Breast epithelium (tissue), 4 donors: ENCODE measurements around the gene ZNF263. TPM values are rescaled to one million over a fixed set of nuclear protein-coding genes. Genes with fewer than 3 reads are reported as not detected.

Experiments used
- DNase-seq, 2 donors: peaks; one replicate each; pipeline ENCODE4 v3.0.0-alpha.2; 2019; ENCODE audit warnings: low spot score in 2 of 2
- H3K27ac ChIP-seq, 2 donors: fragments of 200-600 bp; sonication (generic) in 1 of 2; one replicate each; pipeline ENCODE4 v1.5.1; 2016 to 2019; ENCODE audit warnings: mild to moderate bottlenecking in 1 of 2
- H3K27me3 ChIP-seq, 2 donors: fragments of 200-600 bp; sonication (generic) in 1 of 2; one replicate each; pipeline versions ENCODE4 v1.5.1 to v1.6.0; 2017 to 2019; ENCODE audit warnings: control low read depth in 1 of 2, mild to moderate bottlenecking in 1 of 2
- H3K36me3 ChIP-seq: fragments of 200-600 bp; one replicate; pipeline ENCODE4 v1.5.1; 2019
- H3K4me1 ChIP-seq, 2 donors: fragments of 200-600 bp; sonication (generic); one replicate each; pipeline ENCODE4 v1.5.1; 2016 to 2019; ENCODE audit warnings: control low read depth in 1 of 2
- H3K4me3 ChIP-seq, 3 donors: fragments of 200-600 bp; sonication (generic); 1 replicate in 2 of 3; 2 replicates in 1 of 3; pipeline ENCODE4 v1.5.1; 2016 to 2019; ENCODE audit warnings: mild to moderate bottlenecking in 3 of 3, moderate library complexity in 2 of 3
- H3K9me3 ChIP-seq, 2 donors: fragments of 200-600 bp; sonication (generic) in 1 of 2; one replicate each; pipeline ENCODE4 v1.5.1; 2016 to 2019; ENCODE audit warnings: control low read depth in 1 of 2
- CTCF ChIP-seq, 3 donors: fragments of 450-650 bp; IDR thresholded peaks; one replicate each; pipeline ENCODE4 v1.5.1; 2016 to 2017; ENCODE audit warnings: antibody characterized with exemption in 3 of 3, mild to moderate bottlenecking in 3 of 3, moderate library complexity in 3 of 3
- POLR2A ChIP-seq: fragments of 450-650 bp; IDR thresholded peaks from one replicate; pipeline ENCODE4 v1.6.1; 2016; ENCODE audit warnings: antibody characterized with exemption, mild to moderate bottlenecking, moderate library complexity
- POLR2AphosphoS5 ChIP-seq, 3 donors: sonication (generic); formaldehyde crosslinking; IDR thresholded peaks; one replicate each; pipeline ENCODE4 v1.6.1; 2017; ENCODE audit warnings: antibody characterized with exemption in 3 of 3
- intact Hi-C: fragments of 100-400 bp; cut with DNase I; formaldehyde crosslinking; loops from one replicate; pipeline ENCODE4 v1.15.1; 2023; ENCODE audit warnings: low total_unique reads
- total RNA-seq, 3 donors: library from RNA; depleted of rRNA; stranded (reverse); fragments of >200 nt; gene quantifications; one replicate each; pipeline ENCODE4 v1.1.0, GENCODE V29; 2016

The ZNF263 gene
- total RNA-seq, 3 donors from 2014 or later = 38.2 to 55.8 (median 47.9) TPM

GRCh38 chr16:3306078-3306477 is 22.8 kb downstream of the ZNF263 start:
- intact Hi-C loops = no loop called here
- Histone ChIP-seq H3K4me3 (peak overlapping the region; percentile 63 to 85 (median 84)), H3K36me3 (peaks cover 8% of the 10 kb centered on the region), H3K9me3 (peaks cover 77 to 89% of the 10 kb centered on the region in 2 donors), H3K4me1 (no peaks in the 10 kb centered on the region), H3K27me3 (no peaks in the 10 kb centered on the region), H3K27ac (peak overlapping the region; percentile 90 to 92)
- TF ChIP-seq POLR2AphosphoS5 (IDR thresholded peaks at IDR 0.05) (no peak), CTCF (IDR thresholded peaks at IDR 0.05) (no peak), POLR2A (no peak)
- DNase-seq = no peak

DNA sequence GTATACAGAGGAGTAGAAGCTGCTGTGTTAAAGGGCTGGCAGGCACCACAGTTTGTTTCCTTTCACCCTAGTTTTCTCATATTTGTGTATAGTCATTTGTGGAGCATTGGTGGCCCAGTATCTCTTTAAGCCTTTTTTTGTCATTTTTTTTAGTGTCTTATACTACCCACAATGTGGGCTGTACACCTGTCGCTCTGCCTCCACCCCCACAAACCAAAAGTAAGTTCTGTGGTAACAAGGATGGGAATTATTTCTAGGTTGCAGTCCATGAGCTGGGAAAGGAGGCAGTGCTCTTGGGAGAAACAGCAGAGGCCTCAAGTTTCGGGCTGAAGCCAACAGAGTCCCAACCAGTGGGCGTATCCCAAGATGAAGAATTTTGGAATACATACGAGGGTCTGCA is 28.2 kb downstream of the ZNF263 start:
- Histone ChIP-seq H3K36me3 (peaks cover 25% of the 10 kb centered on the region), H3K9me3 (peaks cover 99 to 100% of the 10 kb centered on the region in 2 donors)
- DNase-seq = no peak

GRCh38 chr16:3317315-3317999 is 34.2 kb downstream of the ZNF263 start:
- Histone ChIP-seq H3K4me1 (no peaks in the 10 kb centered on the region), H3K9me3 (peaks cover 98 to 100% of the 10 kb centered on the region in 2 donors), H3K36me3 (peaks cover 33% of the 10 kb centered on the region), H3K27me3 (no peaks in the 10 kb centered on the region), H3K27ac (no peak overlapping the region), H3K4me3 (no peak overlapping the region)
- intact Hi-C loops = no loop called here
- TF ChIP-seq POLR2AphosphoS5 (IDR thresholded peaks at IDR 0.05) (no peak), POLR2A (no peak), CTCF (IDR thresholded peaks at IDR 0.05) (no peak)
- DNase-seq = no peak

More for the DNA sequence above, 28.2 kb downstream of the ZNF263 start:
- no peaks in the 10 kb centered on the region for H3K27me3 ChIP-seq
- no peak overlapping the region for H3K4me3 ChIP-seq
- TF ChIP-seq POLR2A (no peak), CTCF (IDR thresholded peaks at IDR 0.05) (no peak)
- intact Hi-C loops = no loop called here
- no peaks in the 10 kb centered on the region for H3K4me1 ChIP-seq
- H3K27ac ChIP-seq = no peak overlapping the region

- no peak overlapping the region for H3K4me3 ChIP-seq
- no peaks in the 10 kb centered on the region for H3K4me1 ChIP-seq
- H3K9me3 ChIP-seq = peaks cover 76 to 93% of the 10 kb centered on the region in 2 donors
- TF ChIP-seq POLR2AphosphoS5 (IDR thresholded peaks at IDR 0.05) = no peak
- no peak for TF ChIP-seq CTCF (IDR thresholded peaks at IDR 0.05)
- TF ChIP-seq POLR2A = no peak
- peaks cover 13% of the 10 kb centered on the region for H3K36me3 ChIP-seq
- no peak overlapping the region for H3K27ac ChIP-seq
- H3K27me3 ChIP-seq = no peaks in the 10 kb centered on the region
- DNase-seq = no peak
- intact Hi-C loops = no loop called here
Observed at GRCh38 chr16:3321816-3322215, 38.5 kb downstream of the ZNF263 start.

DNA sequence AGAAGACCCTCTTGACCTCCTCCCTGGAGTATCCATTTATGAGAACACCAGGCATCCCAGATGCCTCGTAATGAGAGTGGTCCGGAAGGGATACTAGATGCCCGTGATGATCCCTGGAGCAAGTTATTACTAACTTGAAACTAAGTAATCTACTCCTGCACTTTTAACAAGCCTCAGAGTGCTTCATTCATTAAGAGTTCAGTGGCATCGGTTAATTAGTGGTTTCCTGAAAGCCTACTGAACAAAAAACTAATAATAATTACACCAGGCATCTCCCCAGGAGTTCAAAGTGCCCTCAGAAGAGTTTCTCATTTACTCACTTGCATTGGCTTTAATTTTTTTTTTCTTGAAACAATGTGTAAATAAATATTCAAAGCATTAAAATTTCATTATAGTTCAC is 44.2 kb downstream of the ZNF263 start:
- Histone ChIP-seq H3K36me3 (no peaks in the 10 kb centered on the region), H3K4me3 (no peak overlapping the region), H3K27me3 (no peaks in the 10 kb centered on the region), H3K4me1 (no peaks in the 10 kb centered on the region), H3K27ac (no peak overlapping the region), H3K9me3 (peaks cover 37 to 60% of the 10 kb centered on the region in 2 donors)
- intact Hi-C loops = no loop called here
- no peak for DNase-seq
- TF ChIP-seq CTCF (IDR thresholded peaks at IDR 0.05) (no peak), POLR2AphosphoS5 (IDR thresholded peaks at IDR 0.05) (no peak), POLR2A (no peak)
